Fibroblast of peridontal ligament (primary cell): ENCODE data around the gene REN.

ENCODE experiments used
- DNase-seq: peaks from one replicate; pipeline ENCODE4 v3.0.0-alpha.2; 2010; ENCODE audit errors: extremely low read depth

Gene REN

DNA sequence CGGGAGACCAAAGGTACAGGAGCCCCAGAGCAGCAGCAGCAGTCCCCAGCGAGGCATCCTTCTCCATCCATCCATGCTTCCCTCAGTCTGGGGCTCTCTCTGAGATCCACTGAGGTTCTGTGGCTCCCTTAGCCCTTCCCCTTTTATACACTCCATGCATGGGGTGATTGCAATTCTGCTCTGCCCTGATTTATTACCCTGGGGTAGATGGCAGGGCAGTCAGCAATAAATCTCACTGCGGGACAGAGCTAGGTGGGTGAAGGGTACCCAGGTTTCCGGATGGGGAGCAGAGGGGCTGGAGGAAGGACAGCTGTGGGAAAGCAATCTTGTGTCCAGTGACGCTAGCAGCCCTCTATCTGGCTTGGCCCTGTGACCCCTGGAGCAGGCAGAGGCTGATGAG, at the start of gene REN:
TSS of gene REN (minus strand) at position 119 of the 400 bp plus-strand sequence. CDS start at position 75, 44 bp downstream.
- DNase-seq: no peak

DNA sequence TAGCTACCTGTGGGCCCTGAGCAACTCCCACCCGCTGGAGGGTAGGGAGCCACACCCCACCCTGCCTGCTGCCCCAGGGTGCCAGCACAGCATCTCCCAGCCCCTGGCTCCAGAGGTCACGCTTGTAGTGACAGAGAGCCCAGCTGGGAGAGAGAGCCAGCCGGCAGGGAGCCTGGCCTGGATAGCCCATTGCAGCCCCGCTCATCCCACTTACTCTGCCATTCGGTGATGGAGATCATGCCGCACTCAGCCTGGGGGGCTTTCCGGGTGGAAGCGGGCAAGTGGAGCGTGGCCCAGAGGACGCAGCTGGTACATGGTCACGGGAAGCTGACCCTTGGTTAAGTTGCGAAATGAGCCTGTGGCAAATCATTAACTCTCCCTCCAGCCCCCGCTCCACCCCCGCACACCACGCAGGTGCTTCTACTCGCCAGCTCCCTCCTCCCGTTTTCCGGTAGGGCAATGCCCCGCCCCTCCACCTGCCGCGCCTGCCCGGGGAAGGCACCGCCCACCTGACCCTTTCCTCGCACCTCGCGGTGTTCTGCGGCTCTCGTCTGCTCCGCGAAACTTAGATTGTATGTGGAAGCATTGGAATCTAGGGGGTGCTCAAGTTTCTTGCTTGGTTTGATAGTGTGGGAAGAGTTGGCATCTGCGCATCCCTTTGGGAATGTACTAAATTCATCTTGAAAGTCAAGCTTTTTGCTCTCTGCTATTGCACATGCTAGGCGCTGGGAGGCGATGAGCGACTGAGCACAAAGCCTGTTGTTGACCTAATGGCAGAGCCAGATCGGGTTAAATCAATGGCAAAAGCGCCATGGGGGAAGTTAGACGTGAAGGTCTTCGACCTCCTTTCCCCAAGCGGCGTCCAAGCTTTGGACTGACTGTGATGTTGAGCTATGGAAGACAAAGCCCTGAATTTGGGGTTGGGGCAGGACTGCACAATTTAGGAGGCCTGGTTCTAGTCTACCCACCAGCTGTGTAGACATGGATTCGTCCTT, 47.8 kb upstream of the REN start, which contains the start of gene GOLT1A:
TSS of gene GOLT1A (minus strand) at position 321 of the 995 bp plus-strand sequence. CDS start at position 239, 82 bp downstream.
- peak; percentile 91 for DNase-seq

DNA sequence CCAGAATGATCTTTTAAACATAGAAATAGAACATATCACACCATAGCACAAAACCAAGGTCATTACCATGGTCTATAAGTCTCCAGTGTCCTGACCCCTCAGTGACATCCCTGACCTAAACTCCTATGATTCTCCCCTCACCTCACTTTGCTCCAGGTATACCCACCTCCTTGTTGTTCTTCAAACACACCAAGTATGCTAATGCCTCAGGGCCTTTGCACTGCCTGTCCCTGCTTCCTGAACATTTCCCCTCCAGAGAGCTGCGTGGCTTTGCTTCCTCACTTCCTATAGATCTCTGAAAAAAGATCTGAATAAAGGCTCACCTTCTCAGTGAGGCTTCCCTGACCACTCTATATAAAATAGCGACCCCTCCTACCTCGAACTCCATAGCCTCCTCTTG, 46.6 kb upstream of the REN start:
- DNase-seq: no peak

DNA sequence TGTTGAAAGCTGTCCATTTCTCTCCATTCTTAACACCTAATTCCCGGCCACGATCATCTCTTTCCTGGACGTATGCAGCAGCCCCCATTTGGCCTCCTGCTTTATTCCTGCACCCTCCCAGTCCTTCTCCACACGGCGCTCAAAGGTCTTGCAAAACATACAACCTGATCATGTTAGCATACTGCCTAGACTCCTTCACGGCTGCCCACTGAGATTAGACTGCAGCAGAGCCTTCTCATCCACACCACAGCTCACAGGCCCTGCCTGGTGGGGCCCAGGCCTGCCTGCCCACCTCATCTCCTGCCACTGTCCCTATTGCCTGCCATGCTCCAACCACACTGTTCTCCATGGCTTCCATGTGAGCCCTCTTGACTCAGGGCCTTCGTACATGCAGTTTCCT, 44.9 kb upstream of the REN start:
- DNase-seq: no peak

DNA sequence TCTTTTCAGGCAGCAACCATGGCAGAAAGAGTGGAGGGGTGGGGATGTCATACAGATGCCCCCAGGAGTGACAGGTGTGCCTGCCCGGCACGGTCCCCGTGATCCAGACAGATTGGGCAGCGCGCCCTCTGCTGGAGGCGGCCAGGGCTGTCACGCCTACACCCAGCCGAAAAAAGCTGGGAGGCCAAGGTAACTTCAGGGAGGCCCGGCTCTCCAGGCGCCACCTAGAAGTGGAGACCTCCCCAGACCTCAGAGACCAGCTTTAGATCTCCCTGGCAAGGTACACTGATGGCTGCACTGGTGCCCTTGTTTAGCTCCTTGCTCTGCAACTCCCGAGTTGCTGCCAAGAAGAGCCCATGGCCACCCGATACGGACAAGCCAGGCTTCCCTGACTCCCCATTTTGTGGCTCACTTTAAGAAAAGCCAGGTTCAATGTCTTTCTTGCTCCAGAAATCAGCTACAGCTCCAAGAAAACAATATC, 41.0 kb upstream of the REN start:
- no peak for DNase-seq

DNA sequence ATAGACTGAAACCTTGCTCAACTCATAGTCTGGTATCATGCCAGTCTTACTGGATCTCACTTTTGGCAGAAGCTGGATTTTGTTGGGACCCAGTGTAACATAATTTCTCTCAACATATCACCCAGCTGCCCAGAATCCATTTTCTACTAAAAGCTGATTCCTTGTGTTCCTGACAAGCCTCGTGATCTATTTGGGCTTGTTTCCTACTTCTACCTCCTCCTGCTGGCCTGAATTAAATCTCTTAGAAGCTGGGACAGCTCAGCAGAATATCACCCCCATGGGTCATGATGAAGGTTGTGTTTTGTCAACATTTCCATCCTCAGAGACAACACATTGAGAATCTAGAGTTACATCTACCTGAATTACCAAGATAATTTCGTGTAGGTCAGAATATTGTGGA, 40.0 kb upstream of the REN start:
- DNase-seq: peak; percentile 15

DNA sequence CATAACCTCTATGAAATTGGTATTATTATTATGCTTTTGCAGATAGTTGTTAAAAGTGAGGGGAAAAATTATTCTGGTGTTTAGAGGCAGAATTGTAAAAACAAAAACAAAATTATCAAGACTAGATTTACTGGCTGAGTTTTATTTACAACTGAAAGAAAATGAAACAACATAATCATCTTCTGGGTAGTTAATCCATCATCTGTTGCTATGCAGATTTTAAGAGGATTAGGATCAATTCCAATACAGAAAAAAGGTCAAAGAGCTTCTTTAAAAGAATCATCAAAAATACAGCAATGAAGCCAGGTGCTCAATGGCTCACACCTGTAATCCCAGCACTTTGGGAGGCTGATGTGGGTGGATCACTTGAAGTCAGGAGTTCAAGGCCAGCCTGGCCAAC, 39.3 kb upstream of the REN start:
- no peak for DNase-seq

DNA sequence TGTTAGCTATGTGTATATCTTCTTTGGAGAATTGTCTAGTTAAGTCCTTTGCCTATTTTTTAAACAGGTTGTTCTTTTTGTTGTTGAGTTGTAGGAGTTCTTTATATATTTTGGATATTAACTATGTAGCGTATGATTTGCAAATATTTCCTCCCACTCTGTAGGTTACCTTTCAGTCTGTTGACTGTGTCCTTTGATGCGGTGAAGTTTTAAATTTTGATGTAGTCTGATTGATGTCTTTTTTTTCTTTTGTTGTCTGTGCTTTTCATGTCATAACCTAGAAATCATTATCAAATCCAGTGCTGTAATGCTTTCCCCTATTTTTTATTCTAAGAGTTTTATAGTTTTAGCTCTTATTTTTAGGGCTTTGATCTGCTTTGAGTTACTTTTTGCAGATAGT, 38.8 kb upstream of the REN start:
- DNase-seq: no peak

DNA sequence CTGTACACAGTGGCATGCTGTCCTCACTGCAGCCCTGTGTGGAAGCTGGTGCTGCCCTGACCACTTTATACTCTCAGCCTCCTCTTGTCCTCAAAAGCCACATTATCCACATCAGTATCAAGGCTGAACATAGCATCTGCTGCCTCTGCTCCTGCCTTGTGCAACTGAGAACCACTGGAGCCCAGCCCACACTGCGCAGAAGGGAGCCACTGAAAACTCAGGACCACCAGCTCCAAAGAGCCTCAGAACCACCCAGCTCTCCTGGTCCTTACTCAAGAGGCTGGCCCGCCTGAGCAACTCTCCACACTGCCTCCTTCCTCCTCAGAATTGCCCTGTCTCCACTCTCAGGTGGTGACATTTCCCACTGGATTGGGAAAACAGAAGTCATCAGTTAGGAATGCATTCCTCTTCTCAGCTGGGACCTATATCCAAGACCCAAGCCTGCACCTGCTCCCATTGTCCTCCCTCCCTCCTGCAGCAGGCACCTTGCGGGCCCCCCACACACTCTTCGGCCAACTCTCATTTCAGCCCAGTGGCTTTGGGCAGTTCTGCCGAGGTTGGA, 37.1 kb upstream of the REN start:
- no peak for DNase-seq

DNA sequence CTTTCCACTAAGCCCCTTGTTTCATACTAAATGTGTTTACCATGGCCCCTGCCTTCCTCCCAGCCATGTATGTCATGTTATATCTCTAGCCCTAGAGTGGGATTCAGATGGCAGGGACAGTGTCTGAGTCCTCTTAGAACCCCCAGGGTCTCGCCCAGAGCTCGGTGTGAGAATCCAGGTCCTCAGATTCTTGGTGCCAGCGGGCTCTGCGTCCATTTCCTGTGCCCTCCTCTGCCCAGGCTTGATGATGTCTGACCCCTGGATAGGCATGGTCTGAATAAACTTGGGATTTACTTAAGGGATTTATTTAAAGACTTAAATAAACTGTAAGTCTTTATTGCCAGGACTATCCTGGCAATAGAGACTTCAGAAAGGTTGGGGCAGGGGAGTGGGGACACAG, 36.3 kb upstream of the REN start:
- DNase-seq: no peak

DNA sequence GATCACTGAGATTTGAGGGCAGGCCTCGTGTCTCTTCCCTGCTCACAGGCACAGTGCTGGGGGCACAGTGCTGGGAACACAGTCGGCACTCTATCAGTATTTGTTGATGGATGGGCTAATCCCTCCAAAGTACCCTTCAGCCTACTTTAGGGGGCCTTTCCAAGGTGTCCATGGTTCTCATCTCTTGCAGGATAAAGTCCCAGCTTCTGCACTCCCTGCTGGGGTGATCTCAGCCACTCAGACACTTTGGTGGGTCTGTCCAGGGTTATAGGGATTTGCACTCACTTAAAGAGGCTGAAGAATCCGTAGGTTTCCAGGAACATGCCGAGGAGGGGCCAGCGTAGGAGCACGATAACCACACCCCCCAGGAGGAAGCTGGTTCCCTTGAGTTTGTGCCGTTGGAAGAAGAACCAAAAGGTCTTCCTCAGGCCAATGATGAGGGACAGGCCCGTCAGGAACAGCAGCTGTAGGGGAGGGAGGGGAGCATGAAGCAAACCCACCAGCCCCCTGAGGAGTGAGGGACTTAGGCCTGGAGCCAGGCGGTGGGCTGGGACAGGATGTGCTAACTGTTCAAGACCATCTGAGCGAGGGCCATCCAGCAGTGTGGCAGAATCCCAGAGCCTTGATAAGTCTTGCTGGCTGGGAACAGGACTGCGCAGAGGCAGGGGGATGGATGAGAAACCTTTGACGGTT, 35.4 kb upstream of the REN start:
- no peak for DNase-seq

DNA sequence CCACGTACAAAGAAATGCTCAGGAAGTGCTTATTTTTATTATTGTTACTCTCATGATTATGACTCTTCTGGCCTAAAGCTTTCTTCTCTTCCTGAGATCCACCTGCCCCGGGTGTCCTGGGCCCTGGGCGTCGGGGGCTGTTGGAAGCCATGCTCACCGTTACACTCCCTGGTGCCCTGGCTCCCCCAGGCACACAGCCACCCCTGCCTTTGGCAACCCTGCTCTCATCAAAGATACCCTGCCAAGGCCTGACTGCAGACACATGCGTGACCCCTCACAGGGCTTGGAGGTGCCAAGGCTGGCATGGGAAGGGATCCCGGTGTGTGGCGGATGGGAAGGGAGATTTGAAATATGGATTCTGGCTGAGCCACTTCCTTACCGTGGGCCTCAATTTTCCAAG, 33.4 kb upstream of the REN start:
- DNase-seq: no peak

DNA sequence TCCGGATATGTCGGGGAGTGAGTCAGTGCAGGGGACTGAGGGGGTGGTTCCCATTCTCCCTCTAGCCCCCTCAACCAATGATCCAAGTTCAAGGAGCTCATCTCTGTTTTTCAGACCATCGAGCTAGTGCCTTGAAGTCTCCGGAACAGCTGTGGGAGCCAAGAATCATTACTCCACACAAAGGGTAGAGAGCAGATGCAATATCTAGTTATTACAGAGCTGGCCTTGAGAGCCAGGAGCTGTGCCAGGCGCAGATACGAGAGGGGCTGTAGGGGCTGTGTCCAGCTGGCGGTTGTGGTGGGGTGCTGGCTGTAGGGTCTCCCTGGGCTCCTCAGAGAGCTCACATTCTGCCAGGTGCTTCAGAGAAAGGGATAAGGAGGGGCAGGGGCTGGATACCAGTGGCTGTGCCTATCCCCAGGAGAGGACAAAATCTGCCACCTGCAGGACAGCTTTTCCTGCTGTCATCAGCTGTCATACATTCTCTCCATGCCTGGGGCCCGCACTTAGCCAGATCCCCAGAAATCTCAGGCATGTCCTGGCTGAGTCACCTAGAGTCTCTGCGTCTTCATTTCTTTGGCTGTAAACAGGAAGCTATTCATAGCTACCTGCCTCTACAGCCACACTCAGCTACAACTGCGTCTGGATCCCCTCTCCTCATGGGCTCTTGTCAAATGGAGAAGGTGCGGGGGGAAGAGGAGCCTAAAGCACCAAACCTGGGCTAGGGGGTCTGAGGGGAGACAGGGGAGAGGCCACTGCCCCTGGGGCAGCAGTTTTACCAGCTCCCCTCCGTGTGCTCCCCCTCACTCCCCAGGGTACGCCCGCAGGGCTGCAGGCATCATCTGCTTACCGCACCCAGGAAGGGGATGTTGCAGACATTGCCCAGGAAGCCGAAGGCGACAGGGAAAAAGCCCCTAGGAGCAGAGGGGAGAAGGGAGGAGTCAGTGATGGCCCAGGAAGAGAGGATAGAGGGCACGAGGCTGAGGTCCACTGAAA, 32.5 kb upstream of the REN start:
- DNase-seq: no peak

DNA sequence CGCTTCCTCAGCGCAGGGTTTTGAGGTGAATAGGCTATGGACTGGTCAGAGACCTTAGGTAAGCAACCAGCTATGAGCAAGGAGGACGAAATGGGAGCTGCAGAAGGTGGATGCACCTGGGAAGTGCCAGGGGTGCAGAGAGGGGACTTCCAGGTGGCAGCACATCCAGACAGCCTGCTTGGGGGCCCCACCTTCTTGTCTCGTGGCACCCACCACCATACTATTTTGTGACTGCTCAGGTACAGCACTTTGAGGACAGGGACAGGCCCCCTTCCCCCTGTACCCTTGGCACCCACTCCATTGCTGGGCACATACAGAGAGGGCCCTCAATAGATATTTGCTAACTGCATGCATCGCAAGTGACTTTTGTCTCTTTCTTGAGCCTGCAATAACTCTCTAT, 30.9 kb upstream of the REN start:
- DNase-seq: no peak

DNA sequence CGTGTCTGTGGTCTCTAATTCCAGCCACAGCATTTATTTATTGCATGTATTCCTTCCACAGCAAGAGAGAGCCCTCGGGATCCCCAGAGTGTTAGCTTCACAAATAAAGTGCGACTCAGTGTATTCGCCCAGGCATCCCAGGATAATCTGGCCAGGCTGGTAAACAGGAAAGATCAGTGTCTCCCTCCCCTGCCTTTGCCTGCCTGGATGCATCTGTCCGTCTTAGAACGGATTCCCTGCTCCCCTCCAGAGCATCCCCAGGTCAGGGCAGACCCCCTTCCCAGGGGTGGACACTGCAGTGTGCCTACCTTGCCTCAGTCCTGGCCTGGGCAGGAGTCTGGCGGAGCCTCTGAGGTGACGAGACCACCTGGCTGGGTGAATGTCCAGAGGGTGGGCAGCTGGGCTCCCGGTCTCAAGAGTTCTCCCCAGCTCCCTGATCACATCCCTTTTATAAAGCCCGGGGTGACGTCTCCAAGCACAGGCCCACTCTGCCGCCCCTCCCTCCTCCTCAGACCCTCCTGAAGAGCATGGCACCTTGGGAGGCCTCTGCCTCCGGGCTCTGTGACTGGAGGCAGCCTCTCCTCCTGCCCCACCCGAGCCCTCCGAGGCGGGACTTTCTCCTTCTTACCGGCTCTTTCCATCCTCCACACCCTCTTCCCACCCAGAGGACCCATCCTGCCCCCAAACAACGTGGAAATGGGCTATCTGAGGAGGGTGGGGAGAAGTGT, 30.1 kb upstream of the REN start, which contains the start of gene KISS1:
TSS of gene KISS1 (minus strand) at position 424 of the 728 bp plus-strand sequence. CDS start 3,615 bp downstream, outside the sequence.
- no peak for DNase-seq

DNA sequence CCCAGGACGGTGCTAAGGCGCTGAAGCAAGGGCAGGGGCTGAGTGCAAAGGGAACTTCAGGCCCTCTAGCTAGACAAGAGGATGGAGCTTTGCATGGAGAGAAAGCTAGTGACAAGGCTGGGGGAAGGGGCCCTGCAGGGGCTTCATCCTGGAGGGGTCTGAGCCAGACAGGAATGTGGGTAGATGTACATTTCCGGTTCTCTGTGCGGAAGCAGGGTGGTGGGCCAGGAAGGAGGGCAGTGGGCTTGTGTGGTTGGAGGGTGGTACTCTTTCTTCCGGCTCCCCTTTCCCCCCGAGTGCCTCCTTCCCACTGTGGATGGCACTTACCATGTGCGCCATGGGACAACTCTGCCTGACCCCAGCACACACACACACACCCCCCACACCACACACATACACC, 28.6 kb upstream of the REN start:
- no peak for DNase-seq

DNA sequence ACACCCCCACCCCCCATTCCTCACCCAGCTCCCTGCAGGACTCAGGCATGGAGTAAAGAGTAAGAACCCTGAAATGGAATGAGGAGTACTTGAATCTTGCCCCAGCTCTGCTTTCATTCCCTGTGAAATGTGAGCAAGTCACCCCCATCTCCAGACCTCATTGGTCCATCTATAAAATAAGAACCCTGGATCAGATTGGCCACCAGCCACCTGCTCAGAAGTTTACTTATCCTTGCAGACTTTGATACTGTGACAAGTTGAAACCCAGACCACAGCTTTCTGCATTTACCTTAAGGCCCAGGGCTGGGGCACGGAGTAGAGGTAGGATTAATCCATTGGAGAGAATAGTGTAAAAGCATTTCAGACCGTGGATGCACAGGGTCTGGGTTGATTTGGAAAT, 27.9 kb upstream of the REN start:
- DNase-seq: no peak

DNA sequence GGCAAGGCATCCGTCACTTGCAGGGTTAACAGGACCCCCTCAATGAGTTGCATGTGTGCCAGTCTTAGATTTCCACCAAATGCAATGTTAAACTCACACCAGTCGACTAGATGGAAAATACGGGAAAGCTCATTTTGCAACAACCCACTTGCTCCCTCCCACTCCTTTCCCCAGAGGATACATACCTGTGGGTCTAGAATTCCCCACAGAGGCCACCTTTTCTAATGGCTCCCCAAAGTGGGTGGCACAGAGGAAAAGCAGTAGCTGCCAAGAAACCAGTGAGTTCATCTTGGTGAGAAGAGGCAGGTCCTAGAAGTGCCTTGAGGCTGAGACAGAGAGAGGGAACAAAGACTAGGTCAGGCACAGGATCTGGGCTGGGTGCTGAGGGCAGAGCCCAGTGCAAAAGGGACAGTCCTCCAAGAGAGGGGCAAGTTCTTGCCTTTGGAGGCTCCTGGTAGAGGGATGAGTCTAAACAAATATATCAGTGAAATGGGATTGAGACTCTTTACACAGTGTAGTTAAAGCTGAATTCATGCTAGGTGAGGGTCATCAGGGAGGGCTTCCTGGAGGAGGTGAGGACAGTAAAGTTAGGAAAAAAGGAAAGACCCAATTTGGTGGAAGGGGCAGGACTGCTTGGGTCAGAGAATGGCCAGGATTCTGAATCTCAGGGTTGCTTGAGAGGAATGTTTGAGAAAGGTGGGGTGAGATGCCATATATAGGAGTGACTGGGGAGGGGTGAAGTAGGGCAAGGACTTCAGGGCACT, 26.6 kb upstream of the REN start:
- DNase-seq: no peak

DNA sequence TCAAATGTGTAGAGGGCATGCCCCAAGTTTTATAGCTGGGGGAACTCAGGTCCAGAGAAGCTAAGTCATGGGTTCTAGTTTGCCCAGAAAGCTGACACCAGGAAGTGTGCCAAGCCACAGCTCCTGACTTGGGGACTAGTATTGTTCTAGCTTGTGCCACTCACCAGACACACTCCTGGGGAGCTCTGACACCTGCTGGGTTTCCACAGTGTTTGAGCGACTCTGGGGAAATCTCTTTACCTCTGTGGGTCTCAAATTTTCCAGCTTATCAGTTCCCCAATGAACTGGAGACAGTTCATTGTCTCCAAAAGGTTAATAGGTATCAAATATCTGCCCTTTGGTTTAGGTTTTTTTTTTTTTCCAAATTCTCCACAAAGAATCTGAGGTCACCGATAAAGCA, 25.9 kb upstream of the REN start:
- DNase-seq: no peak

DNA sequence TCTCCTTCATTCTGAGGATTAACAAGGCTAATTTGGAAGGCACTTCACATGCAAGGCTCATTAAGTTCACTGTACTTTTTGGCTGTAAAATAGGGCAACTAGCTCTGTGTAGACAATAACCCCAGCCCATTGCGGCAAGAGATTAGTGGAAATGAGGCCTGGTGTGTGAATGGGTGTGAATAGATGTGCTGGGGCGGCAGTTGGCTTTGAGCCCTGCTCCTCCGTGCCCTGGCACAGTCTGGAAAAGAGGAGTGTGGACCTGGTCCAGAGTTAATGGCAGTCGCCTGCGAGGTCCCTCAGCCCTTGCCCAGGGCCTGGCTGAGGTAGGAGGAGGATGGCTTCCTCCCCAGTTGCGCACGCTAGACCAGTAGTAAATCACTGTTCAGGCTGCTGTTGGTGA, 25.3 kb upstream of the REN start:
- no peak for DNase-seq
